Parathyroid adenoma (tissue), 2 donors: Measurements from ENCODE around the gene SRA1.

ENCODE experiments used
- H2AFZ ChIP-seq: fragments of 300-600 bp; sonication (generic); one replicate; pipeline ENCODE4 v1.7.0; 2017; ENCODE audit warnings: antibody characterized with exemption, mild to moderate bottlenecking
- H3K27ac ChIP-seq: fragments of 300-600 bp; sonication (generic); one replicate; pipeline ENCODE4 v1.7.0; 2017
- H3K27me3 ChIP-seq: fragments of 300-600 bp; sonication (generic); one replicate; pipeline ENCODE4 v1.7.0; 2017; ENCODE audit warnings: low read length; ENCODE audit not compliant: control insufficient read depth, insufficient read depth
- H3K36me3 ChIP-seq: fragments of 300-600 bp; sonication (generic); one replicate; pipeline ENCODE4 v1.7.0; 2017; ENCODE audit warnings: low read length; ENCODE audit not compliant: control insufficient read depth, insufficient read depth
- H3K4me1 ChIP-seq: fragments of 300-600 bp; sonication (generic); one replicate; pipeline ENCODE4 v1.7.0; 2017; ENCODE audit warnings: control low read depth
- H3K4me2 ChIP-seq: fragments of 300-600 bp; sonication (generic); one replicate; pipeline ENCODE4 v1.7.0; 2017; ENCODE audit warnings: low read length
- H3K4me3 ChIP-seq: fragments of 300-600 bp; sonication (generic); one replicate; pipeline ENCODE4 v1.7.0; 2017; ENCODE audit warnings: low read depth, low read length
- H3K79me2 ChIP-seq: fragments of 300-600 bp; sonication (generic); one replicate; pipeline ENCODE4 v1.7.0; 2017; ENCODE audit warnings: control low read depth
- H3K9ac ChIP-seq: fragments of 300-600 bp; sonication (generic); one replicate; pipeline ENCODE4 v1.7.0; 2017; ENCODE audit warnings: mild to moderate bottlenecking
- H3K9me3 ChIP-seq: fragments of 300-600 bp; sonication (generic); one replicate; pipeline ENCODE4 v1.7.0; 2017; ENCODE audit warnings: low read length; ENCODE audit not compliant: control insufficient read depth
- TF ChIP-seq, protein P1 (sequence below): fragments of 300-600 bp; sonication (generic); IDR thresholded peaks from one replicate; pipeline ENCODE4 v1.7.0; 2017; ENCODE audit warnings: antibody characterized with exemption, mild to moderate bottlenecking
- donor health status: primary hyperparathyroidism.

Gene SRA1

DNA sequence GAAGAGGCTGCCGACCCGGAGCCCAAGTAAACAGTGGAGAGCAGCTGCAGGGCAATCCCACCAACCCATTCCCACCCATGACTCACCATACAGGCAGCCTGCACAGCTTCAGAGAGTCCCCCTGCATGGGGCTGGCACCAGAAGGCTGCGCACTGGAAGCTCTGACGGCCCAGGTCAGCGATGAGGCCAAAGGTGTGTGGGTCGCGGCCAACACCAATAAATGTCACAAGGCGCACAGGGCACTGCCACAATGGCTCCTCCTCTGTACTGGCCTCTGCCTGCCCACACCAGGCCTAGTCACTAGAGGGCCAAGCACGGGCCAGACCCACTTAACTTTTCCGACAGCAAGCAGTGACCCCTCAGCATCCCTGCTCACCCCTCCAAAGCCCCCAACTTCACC lies 3.0 kb upstream of the SRA1 start:
- Histone ChIP-seq H3K9me3 (no peaks in the 10 kb centered on the region), H3K27me3 (no peaks in the 10 kb centered on the region), H3K27ac (no peak overlapping the region), H2AFZ (no peak overlapping the region), H3K36me3 (no peaks in the 10 kb centered on the region), H3K4me1 (peaks cover 18% of the 10 kb centered on the region), H3K79me2 (peaks cover 10% of the 10 kb centered on the region), H3K4me2 (no peak overlapping the region), H3K4me3 (no peak overlapping the region), H3K9ac (no peak overlapping the region)
- TF ChIP-seq, protein P1, sequence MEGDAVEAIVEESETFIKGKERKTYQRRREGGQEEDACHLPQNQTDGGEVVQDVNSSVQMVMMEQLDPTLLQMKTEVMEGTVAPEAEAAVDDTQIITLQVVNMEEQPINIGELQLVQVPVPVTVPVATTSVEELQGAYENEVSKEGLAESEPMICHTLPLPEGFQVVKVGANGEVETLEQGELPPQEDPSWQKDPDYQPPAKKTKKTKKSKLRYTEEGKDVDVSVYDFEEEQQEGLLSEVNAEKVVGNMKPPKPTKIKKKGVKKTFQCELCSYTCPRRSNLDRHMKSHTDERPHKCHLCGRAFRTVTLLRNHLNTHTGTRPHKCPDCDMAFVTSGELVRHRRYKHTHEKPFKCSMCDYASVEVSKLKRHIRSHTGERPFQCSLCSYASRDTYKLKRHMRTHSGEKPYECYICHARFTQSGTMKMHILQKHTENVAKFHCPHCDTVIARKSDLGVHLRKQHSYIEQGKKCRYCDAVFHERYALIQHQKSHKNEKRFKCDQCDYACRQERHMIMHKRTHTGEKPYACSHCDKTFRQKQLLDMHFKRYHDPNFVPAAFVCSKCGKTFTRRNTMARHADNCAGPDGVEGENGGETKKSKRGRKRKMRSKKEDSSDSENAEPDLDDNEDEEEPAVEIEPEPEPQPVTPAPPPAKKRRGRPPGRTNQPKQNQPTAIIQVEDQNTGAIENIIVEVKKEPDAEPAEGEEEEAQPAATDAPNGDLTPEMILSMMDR: no peak

DNA sequence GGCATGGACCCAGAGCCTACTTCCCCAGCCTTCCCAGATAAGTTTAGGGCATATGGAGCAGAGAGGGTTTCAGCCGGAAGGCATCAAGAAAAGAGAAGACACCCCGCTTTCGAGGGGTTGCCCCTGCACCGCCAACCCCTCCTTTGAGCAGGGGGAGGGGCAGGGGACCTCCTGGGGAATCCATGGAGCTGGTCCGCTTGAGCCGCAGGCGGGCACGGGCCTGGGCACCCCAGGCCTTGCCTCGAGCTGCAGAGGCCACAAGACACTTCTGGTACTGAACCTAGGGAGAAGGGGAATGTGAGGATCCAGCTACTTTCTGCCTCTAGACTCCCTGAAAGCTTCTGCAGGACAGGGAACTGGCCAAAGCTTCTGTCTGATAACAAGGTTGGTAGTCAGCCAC lies 1.3 kb upstream of the SRA1 start:
- Histone ChIP-seq H3K4me3 (no peak overlapping the region), H3K9ac (no peak overlapping the region), H3K27ac (no peak overlapping the region), H3K79me2 (peaks cover 18% of the 10 kb centered on the region), H3K4me2 (no peak overlapping the region), H3K9me3 (no peaks in the 10 kb centered on the region), H3K27me3 (no peaks in the 10 kb centered on the region), H3K4me1 (peaks cover 14% of the 10 kb centered on the region), H2AFZ (no peak overlapping the region), H3K36me3 (no peaks in the 10 kb centered on the region)
- TF ChIP-seq, protein P1: no peak

DNA sequence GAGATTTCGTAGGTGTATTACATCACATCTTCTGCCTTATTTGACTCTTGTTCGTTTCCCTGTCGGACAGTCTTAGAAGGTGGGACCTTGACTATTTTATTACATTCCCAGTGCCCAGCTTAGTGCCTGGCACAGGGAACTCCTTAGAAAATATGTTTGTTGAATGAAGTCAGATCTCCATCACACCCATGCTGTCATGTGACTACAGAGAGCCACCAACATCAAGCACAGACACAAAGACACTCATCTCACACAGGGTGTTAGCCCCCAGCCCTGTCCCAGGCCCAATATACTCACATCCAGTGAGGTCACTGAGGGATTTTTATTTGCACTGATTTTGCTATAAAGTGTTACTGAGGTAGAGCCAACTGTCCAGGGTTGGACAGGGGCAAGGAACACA lies 692 bp upstream of the SRA1 start:
- TF ChIP-seq, protein P1: no peak
- H3K36me3 ChIP-seq: no peaks in the 10 kb centered on the region
- no peaks in the 10 kb centered on the region for H3K9me3 ChIP-seq
- peak overlapping the region; percentile 83 for H3K27ac ChIP-seq
- H3K79me2 ChIP-seq: peaks cover 18% of the 10 kb centered on the region
- no peaks in the 10 kb centered on the region for H3K27me3 ChIP-seq
- H3K9ac ChIP-seq: no peak overlapping the region
- H2AFZ ChIP-seq: peak overlapping the region; percentile 90
- H3K4me2 ChIP-seq: peak overlapping the region; percentile 89
- peaks cover 8% of the 10 kb centered on the region for H3K4me1 ChIP-seq
- no peak overlapping the region for H3K4me3 ChIP-seq

DNA sequence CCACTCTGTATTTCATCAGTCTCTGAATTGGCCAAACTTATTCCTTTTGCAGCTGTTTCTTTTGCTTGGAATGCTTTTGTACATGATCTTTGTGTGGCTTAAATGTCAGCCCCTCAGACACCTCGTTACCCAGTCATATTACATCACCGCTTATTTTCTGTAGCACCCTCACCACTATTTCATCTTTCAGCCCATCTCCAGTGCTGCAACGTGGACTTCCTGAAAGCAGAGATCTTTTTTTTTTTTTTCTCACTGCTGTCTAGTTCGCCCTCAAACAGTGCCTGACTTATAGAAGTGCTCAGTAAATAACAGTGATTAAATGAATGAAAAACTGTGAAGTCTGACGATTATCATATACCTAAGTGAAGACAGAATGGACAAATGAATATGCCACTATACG lies 835 bp downstream of the SRA1 start:
- Histone ChIP-seq H3K4me3 (peak overlapping the region; percentile 88), H3K4me2 (peak overlapping the region; percentile 89), H2AFZ (peak overlapping the region; percentile 90), H3K9ac (no peak overlapping the region), H3K27ac (no peak overlapping the region), H3K4me1 (peaks cover 8% of the 10 kb centered on the region), H3K9me3 (no peaks in the 10 kb centered on the region), H3K36me3 (no peaks in the 10 kb centered on the region), H3K27me3 (no peaks in the 10 kb centered on the region), H3K79me2 (peaks cover 18% of the 10 kb centered on the region)
- TF ChIP-seq, protein P1: no peak

DNA sequence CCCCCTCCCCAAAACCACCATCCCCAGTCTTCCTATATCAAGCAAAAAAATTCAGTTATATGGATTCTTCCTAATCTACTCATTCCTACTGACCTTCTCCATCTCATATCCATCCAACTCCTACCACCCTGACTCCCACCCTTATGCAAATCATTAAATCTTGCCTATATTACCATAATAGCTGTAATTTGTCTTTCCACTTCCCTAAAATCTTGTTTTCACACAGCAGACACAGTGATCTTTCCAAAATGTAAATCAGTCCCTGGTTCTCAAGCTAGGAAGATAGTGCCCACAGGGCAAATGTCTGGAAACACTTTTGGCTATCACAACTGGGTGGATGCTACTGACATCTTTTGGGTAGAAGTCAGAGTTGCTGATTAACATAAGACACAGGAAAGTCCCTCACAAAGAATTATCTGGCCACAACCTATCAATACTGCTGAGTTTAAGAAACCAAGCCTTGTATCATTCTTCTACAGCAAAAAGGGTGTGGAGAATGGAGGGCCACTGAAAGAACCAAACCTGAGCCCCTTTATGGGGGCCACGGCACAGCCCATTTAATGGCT lies 1.4 kb downstream of the SRA1 start:
- Histone ChIP-seq H3K9ac (no peak overlapping the region), H3K27me3 (no peaks in the 10 kb centered on the region), H3K4me1 (peaks cover 8% of the 10 kb centered on the region), H2AFZ (no peak overlapping the region), H3K4me3 (no peak overlapping the region), H3K36me3 (no peaks in the 10 kb centered on the region), H3K27ac (no peak overlapping the region), H3K9me3 (no peaks in the 10 kb centered on the region), H3K79me2 (peaks cover 18% of the 10 kb centered on the region), H3K4me2 (no peak overlapping the region)
- TF ChIP-seq, protein P1: no peak
